IMR-90 (cell line): ENCODE results near the gene GOLGA8S.
"Not testable (repeated sequence)": the region's sequence is repeated elsewhere in the genome, so short reads cannot be mapped to it uniquely, and the experiment has no call there.

Source experiments
- BHLHE40 ChIP-seq: fragments of 150-350 bp; IDR thresholded peaks from 2 replicates; pipeline ENCODE4 v1.6.1; 2016; ENCODE audit warnings: mild to moderate bottlenecking, low read depth, low read length
- CEBPB ChIP-seq: IDR thresholded peaks from 2 replicates; pipeline ENCODE4 v1.6.1; 2012; ENCODE audit warnings: low read depth, low read length, improper control_type of control experiment
- CTCF ChIP-seq: conservative IDR thresholded peaks from 2 replicates; pipeline ENCODE4 v1.5.1; 2012; ENCODE audit warnings: mild to moderate bottlenecking, low read depth, low read length, improper control_type of control experiment
- FOS ChIP-seq: fragments of 150-350 bp; IDR thresholded peaks from 2 replicates; pipeline ENCODE4 v1.6.1; 2016; ENCODE audit warnings: low read depth, low read length
- MAZ ChIP-seq: IDR thresholded peaks from 2 replicates; pipeline ENCODE4 v1.6.1; 2012; ENCODE audit warnings: low read depth, mild to moderate bottlenecking, low read length, improper control_type of control experiment, moderate library complexity, borderline replicate concordance
- MXI1 ChIP-seq: IDR thresholded peaks from 2 replicates; pipeline ENCODE4 v1.6.1; 2012; ENCODE audit warnings: low read depth, mild to moderate bottlenecking, low read length, moderate library complexity, borderline replicate concordance
- NFE2L2 ChIP-seq: fragments of 150-350 bp; IDR thresholded peaks from 2 replicates; pipeline ENCODE4 v1.6.1; 2016; ENCODE audit warnings: low read depth, mild to moderate bottlenecking, low read length
- POLR2A ChIP-seq: IDR thresholded peaks from 2 replicates; pipeline ENCODE4 v1.6.1; 2012; ENCODE audit warnings: mild to moderate bottlenecking, low read depth, low read length
- RFX5 ChIP-seq: IDR thresholded peaks from 2 replicates; pipeline ENCODE4 v1.8.0; 2012; ENCODE audit warnings: low read depth, mild to moderate bottlenecking, low read length, moderate library complexity

GRCh38 chr15:23371134-23371533 lies 16.6 kb downstream of the GOLGA8S start:
- TF ChIP-seq MAZ, CTCF, POLR2A, FOS, BHLHE40, RFX5, NFE2L2, MXI1, CEBPB: not testable (repeated sequence)
